VCaP (cell line): ENCODE measurements around the gene MGAT4B.

Experiments used
- H3K27ac ChIP-seq: fragments of 450-650 bp; 2 replicates; pipeline ENCODE4 v1.5.1; 2017
- CTCF ChIP-seq: fragments of 450-650 bp; conservative IDR thresholded peaks from 2 replicates; pipeline ENCODE4 v1.5.1; 2017; ENCODE audit warnings: mild to moderate bottlenecking, moderate library complexity

The MGAT4B gene

GRCh38 chr5:179764056-179764455 lies 42.6 kb downstream of the MGAT4B start:
- peak overlapping the region; percentile 44 for H3K27ac ChIP-seq

GRCh38 chr5:179763215-179763945 lies 43.3 kb downstream of the MGAT4B start:
- TF ChIP-seq CTCF: peak; percentile 99
- peak overlapping the region; percentile 44 for H3K27ac ChIP-seq

More at GRCh38 chr5:179764056-179764455, 42.6 kb downstream of the MGAT4B start:
- no peak for TF ChIP-seq CTCF

- TF ChIP-seq CTCF: 0 out of 2 replicates have a peak, but pooled peaks have one; percentile 48
- peak overlapping the region; percentile 44 for H3K27ac ChIP-seq
Observed at GRCh38 chr5:179762781-179763176, 43.9 kb downstream of the MGAT4B start.

GRCh38 chr5:179762079-179762780 lies 44.4 kb downstream of the MGAT4B start:
- TF ChIP-seq CTCF: no peak
- peak overlapping the region; percentile 44 for H3K27ac ChIP-seq

DNA sequence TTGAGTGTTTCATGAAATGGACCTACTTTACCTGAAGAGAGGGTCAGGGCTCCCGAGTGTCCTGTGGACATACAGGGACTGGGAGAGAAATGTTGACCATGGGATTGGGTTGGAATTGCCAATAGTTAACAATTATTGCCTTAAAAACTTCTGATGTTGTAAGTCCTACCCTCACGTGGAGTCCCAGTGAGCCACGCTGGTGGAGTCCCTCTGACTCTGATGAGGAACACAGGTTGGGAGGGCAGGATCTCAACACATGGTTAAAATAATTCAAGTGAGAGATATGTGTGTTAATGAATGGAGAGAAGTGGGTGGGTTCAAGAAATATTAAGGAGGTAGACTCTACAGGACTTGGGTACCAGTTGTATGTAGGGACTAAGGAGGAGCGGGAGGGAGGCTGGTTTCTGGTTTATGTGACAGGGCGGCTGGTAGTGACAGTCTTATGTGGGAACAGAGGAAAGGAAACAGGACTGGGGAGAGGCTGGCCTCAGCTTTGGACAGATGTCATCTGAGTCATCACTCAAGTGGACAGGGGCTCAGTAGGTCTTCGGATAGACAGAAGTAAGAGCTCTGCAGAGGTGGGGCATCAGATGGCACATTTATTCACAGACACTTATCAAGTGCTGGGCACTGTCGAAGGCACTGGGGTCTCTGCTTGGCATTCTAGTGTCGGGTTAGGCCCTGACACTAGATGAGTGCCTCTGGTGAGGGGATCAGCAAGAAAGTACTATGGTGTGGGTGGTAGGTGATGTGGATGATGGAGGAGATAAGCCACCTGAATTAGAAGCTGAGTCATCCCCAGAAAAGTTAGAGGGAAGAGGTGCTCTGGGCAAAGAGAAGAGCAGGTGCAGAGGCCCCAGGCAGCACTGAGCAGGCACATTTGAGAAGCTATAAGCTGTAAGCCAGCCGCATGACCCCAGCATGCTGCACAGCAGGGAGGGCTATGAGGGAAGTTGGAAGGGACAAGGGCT lies 46.8 kb downstream of the MGAT4B start:
- H3K27ac ChIP-seq: no peak overlapping the region

GRCh38 chr5:179758955-179759354 lies 47.7 kb downstream of the MGAT4B start:
- H3K27ac ChIP-seq: no peak overlapping the region
- no peak for TF ChIP-seq CTCF

More for the DNA sequence above, 46.8 kb downstream of the MGAT4B start:
- TF ChIP-seq CTCF: no peak

- TF ChIP-seq CTCF: no peak
- no peak overlapping the region for H3K27ac ChIP-seq
Observed at GRCh38 chr5:179755022-179755421, 51.6 kb downstream of the MGAT4B start.
